ENCODE measurements around the gene PCLO. TPM values are rescaled to one million over a fixed set of nuclear protein-coding genes. Genes with fewer than 3 reads are reported as not detected.

PCLO gene
- total and polyA plus RNA-seq, 2 of the 4 experiments (the other 2 are of a cell fraction) = under 0.01 to 0.05 TPM

DNA sequence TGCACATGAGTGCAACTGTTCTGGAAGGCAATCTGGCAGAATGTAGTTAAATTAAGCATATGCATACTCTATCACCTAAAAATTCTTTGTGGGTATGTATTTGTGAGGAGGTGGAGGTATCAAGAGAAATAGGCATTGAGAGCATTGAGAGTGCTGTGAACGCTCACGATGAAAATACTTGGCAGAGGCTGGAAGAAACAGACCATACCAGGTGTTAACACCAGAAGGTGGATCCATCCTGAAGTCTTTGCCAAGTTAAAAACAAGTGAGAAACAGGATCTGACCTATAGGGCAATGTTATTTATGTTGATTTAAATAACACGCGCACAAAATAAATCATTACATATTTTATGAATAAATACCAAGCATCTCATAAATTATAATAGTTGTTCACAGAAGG is 311.6 kb downstream of the PCLO start:
- POLR2A ChIA-PET (ENCODE audit: unreplicated experiment) = no interaction called here
- no peak overlapping the region for H4K91ac ChIP-seq (ENCODE audit: insufficient read depth, low read depth, low read length)
- no peaks in the 10 kb centered on the region for H3K27me3 ChIP-seq (ENCODE audit: control insufficient read depth, insufficient read depth, low read length)
- no peaks in the 10 kb centered on the region for H3K9me1 ChIP-seq (ENCODE audit: insufficient read depth, low read length)
- TF ChIP-seq SMC3 (IDR thresholded peaks at IDR 0.05; ENCODE audit: low read depth, low read length) = no peak
- TF ChIP-seq, protein P1, sequence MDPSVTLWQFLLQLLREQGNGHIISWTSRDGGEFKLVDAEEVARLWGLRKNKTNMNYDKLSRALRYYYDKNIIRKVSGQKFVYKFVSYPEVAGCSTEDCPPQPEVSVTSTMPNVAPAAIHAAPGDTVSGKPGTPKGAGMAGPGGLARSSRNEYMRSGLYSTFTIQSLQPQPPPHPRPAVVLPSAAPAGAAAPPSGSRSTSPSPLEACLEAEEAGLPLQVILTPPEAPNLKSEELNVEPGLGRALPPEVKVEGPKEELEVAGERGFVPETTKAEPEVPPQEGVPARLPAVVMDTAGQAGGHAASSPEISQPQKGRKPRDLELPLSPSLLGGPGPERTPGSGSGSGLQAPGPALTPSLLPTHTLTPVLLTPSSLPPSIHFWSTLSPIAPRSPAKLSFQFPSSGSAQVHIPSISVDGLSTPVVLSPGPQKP (IDR thresholded peaks at IDR 0.05; ENCODE audit: borderline replicate concordance, low read depth, low read length) = no peak
- TF ChIP-seq, protein P2, sequence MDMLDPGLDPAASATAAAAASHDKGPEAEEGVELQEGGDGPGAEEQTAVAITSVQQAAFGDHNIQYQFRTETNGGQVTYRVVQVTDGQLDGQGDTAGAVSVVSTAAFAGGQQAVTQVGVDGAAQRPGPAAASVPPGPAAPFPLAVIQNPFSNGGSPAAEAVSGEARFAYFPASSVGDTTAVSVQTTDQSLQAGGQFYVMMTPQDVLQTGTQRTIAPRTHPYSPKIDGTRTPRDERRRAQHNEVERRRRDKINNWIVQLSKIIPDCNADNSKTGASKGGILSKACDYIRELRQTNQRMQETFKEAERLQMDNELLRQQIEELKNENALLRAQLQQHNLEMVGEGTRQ (IDR thresholded peaks at IDR 0.05; ENCODE audit: low read depth, low read length) = no peak
- TF ChIP-seq CHD1 (IDR thresholded peaks at IDR 0.05; ENCODE audit: low read depth, low read length) = no peak
- ATAC-seq (ENCODE audit: low read depth) = no peak
- H2AFZ ChIP-seq (replicated peaks; ENCODE audit: low read length, poor library complexity) = no peak overlapping the region
- no peak overlapping the region for H3K4me2 ChIP-seq (ENCODE audit: low read depth, low read length)
- no peak overlapping the region for H3K9ac ChIP-seq (ENCODE audit: low read depth, low read length)
- no peak overlapping the region for H2AK9ac ChIP-seq (replicated peaks; ENCODE audit: low read depth, low read length, poor library complexity)
- no TSS peak for BruUV-seq (replicated peaks)
- H2BK20ac ChIP-seq (ENCODE audit: low read depth, low read length) = no peak overlapping the region
- H2BK15ac ChIP-seq (ENCODE audit: low read depth, low read length) = no peak overlapping the region
- no peak for DNase-seq
- H2AK5ac ChIP-seq (ENCODE audit: low read depth, low read length) = no peak overlapping the region
- no peaks in the 10 kb centered on the region for H3K79me1 ChIP-seq (ENCODE audit: low read depth in 1 of 2, low read length in 2 of 2)
- H4K20me1 ChIP-seq (ENCODE audit: insufficient read depth, low read length) = no peaks in the 10 kb centered on the region
- intact Hi-C loops (cut with micrococcal nuclease) = no loop called here
- no peak overlapping the region for H4K5ac ChIP-seq (ENCODE audit: low read depth, low read length)
- no peak overlapping the region for H3K14ac ChIP-seq (replicated peaks; ENCODE audit: low read depth, low read length)
- no peak overlapping the region for H3K18ac ChIP-seq (ENCODE audit: low read depth, low read length)
- CTCF ChIA-PET = no interaction called here
- no peak overlapping the region for H3K4ac ChIP-seq (ENCODE audit: low read depth, low read length)
- no peak overlapping the region for H3K56ac ChIP-seq (ENCODE audit: extremely low read depth, insufficient read depth, low read length)
- no CpG with 5 or more reads among the region's 4 CpGs for WGBS, 2 experiments (ENCODE audit: extremely low coverage in 2 of 2, insufficient read length in 1 of 2)
- no peak overlapping the region for H2BK5ac ChIP-seq (ENCODE audit: low read depth, low read length, poor library complexity, severe bottlenecking)
- H4K8ac ChIP-seq (ENCODE audit: low read depth in 2 of 2, low read length in 2 of 2) = no peak overlapping the region
- no peaks in the 10 kb centered on the region for H3K36me3 ChIP-seq (ENCODE audit: control insufficient read depth, insufficient read depth, low read length)
- no peak overlapping the region for H3K23ac ChIP-seq (ENCODE audit: low read depth, low read length)
- H3K4me3 ChIP-seq (ENCODE audit: insufficient read depth, low read depth, low read length) = no peak overlapping the region
- dilution Hi-C loops (cut with HindIII; ENCODE audit: low sequenced_read_pairs, unreplicated experiment) = no loop called here
- no peak overlapping the region for H2BK120ac ChIP-seq (ENCODE audit: low read depth, low read length)
- in situ Hi-C loops (cut with MboI; ENCODE audit: low sequenced_read_pairs) = no loop called here
- H3K27ac ChIP-seq (ENCODE audit: insufficient read depth, low read length) = no peak overlapping the region
- no peaks in the 10 kb centered on the region for H3K4me1 ChIP-seq (ENCODE audit: control insufficient read depth, insufficient read depth, low read length)
- H3K9me3 ChIP-seq (ENCODE audit: control insufficient read depth, insufficient read depth, low read length) = no peaks in the 10 kb centered on the region
